ENCODE data around the gene GLIS1. TPM values are rescaled to one million over a fixed set of nuclear protein-coding genes. Genes with fewer than 3 reads are reported as not detected.

GLIS1 gene
- total RNA-seq, 1 donor from 2014 or later = not detected

- H3K27me3 Mint-ChIP-seq = no peaks in the 10 kb centered on the region
- DNase-seq = no peak
- ChIA-PET POLR2A (no interaction called here), CTCF (no interaction called here)
- H3K4me1 Mint-ChIP-seq = no peaks in the 10 kb centered on the region
- no peak for ATAC-seq (ENCODE audit: low read depth)
- no peaks in the 10 kb centered on the region for H3K9me3 Mint-ChIP-seq
- no peak overlapping the region for H3K27ac Mint-ChIP-seq
- H3K36me3 Mint-ChIP-seq (ENCODE audit: low read depth) = no peaks in the 10 kb centered on the region
- no peak for TF ChIP-seq CTCF (IDR thresholded peaks at IDR 0.05)
- intact Hi-C loops (cut with micrococcal nuclease) = no loop called here
- no peak overlapping the region for H3K4me3 Mint-ChIP-seq
Measured at GRCh38 chr1:53592521-53592982, 146.4 kb downstream of the GLIS1 start.

- Mint-ChIP-seq H3K9me3 (no peaks in the 10 kb centered on the region), H3K4me1 (no peaks in the 10 kb centered on the region), H3K4me3 (no peak overlapping the region), H3K36me3 (ENCODE audit: low read depth) (no peaks in the 10 kb centered on the region), H3K27me3 (no peaks in the 10 kb centered on the region), H3K27ac (no peak overlapping the region)
- no peak for ATAC-seq (ENCODE audit: low read depth)
- DNase-seq = no peak
- ChIA-PET CTCF (no interaction called here), POLR2A (no interaction called here)
- TF ChIP-seq CTCF (IDR thresholded peaks at IDR 0.05) = no peak
- intact Hi-C loops (cut with micrococcal nuclease) = no loop called here
Measured at GRCh38 chr1:53591924-53592323, 147.0 kb downstream of the GLIS1 start.

- Mint-ChIP-seq H3K27ac (no peak overlapping the region), H3K9me3 (no peaks in the 10 kb centered on the region), H3K4me1 (no peaks in the 10 kb centered on the region), H3K36me3 (ENCODE audit: low read depth) (no peaks in the 10 kb centered on the region), H3K27me3 (no peaks in the 10 kb centered on the region), H3K4me3 (no peak overlapping the region)
- no peak for TF ChIP-seq CTCF (IDR thresholded peaks at IDR 0.05)
- intact Hi-C loops (cut with micrococcal nuclease) = no loop called here
- ATAC-seq (ENCODE audit: low read depth) (no peak), DNase-seq (no peak)
- ChIA-PET POLR2A (no interaction called here), CTCF (no interaction called here)
Measured at GRCh38 chr1:53590531-53591515, 148.1 kb downstream of the GLIS1 start.

GRCh38 chr1:53590104-53590503, 148.9 kb downstream of the GLIS1 start:
- H3K9me3 Mint-ChIP-seq = no peaks in the 10 kb centered on the region
- intact Hi-C loops (cut with micrococcal nuclease) = no loop called here
- no peaks in the 10 kb centered on the region for H3K4me1 Mint-ChIP-seq
- ChIA-PET POLR2A (no interaction called here), CTCF (no interaction called here)
- no peaks in the 10 kb centered on the region for H3K27me3 Mint-ChIP-seq
- no peak for TF ChIP-seq CTCF (IDR thresholded peaks at IDR 0.05)
- no peak overlapping the region for H3K4me3 Mint-ChIP-seq
- no peak overlapping the region for H3K27ac Mint-ChIP-seq
- ATAC-seq (ENCODE audit: low read depth) = no peak
- DNase-seq = no peak
- no peaks in the 10 kb centered on the region for H3K36me3 Mint-ChIP-seq (ENCODE audit: low read depth)

GRCh38 chr1:53589043-53589887, 149.7 kb downstream of the GLIS1 start:
- H3K27ac Mint-ChIP-seq = no peak overlapping the region
- no peak for ATAC-seq (ENCODE audit: low read depth)
- no peak overlapping the region for H3K4me3 Mint-ChIP-seq
- DNase-seq = no peak
- POLR2A ChIA-PET = no interaction called here
- intact Hi-C loops (cut with micrococcal nuclease) = no loop called here
- no peaks in the 10 kb centered on the region for H3K27me3 Mint-ChIP-seq
- H3K36me3 Mint-ChIP-seq (ENCODE audit: low read depth) = no peaks in the 10 kb centered on the region
- CTCF ChIA-PET = no interaction called here
- no peaks in the 10 kb centered on the region for H3K9me3 Mint-ChIP-seq
- no peak for TF ChIP-seq CTCF (IDR thresholded peaks at IDR 0.05)
- H3K4me1 Mint-ChIP-seq = no peaks in the 10 kb centered on the region
